Activated CD8-positive, alpha-beta memory T cell treated with anti-CD3 and anti-CD28 coated beads, Interleukin-2, amount 10 ng/mL, durations not matched to agents 7 days and 5 days (primary cell): ENCODE data around the gene AOPEP. TPM values are rescaled to one million over a fixed set of nuclear protein-coding genes. Genes with fewer than 3 reads are reported as not detected.

Experiments
- ATAC-seq: fragments of 150-1000 bp; cut with Tn5 transposase; one replicate; pipeline ENCODE4 v1.10.0; 2021; ENCODE audit warnings: moderate library complexity
- CTCF ChIA-PET: fragments of 350-600 bp; sonication (Branson Sonifier 250); formaldehyde crosslinking; loops from one replicate; lab custom pipeline; 2021; ENCODE audit warnings: antibody characterized with exemption; lab: Charles Lee
- DNase-seq: peaks from one replicate; pipeline ENCODE4 v3.0.0-alpha.2; 2020
- H3K27ac Mint-ChIP-seq: one replicate; pipeline ENCODE4 v1.8.0; 2021; ENCODE audit warnings: mild to moderate bottlenecking, mixed read lengths
- H3K27me3 Mint-ChIP-seq: one replicate; pipeline ENCODE4 v1.8.0; 2021; ENCODE audit warnings: mixed read lengths
- H3K36me3 Mint-ChIP-seq: one replicate; pipeline ENCODE4 v1.8.0; 2021; ENCODE audit warnings: mild to moderate bottlenecking, mixed read lengths
- H3K4me1 Mint-ChIP-seq: one replicate; pipeline ENCODE4 v1.8.0; 2021; ENCODE audit warnings: mixed read lengths
- H3K4me3 Mint-ChIP-seq: one replicate; pipeline ENCODE4 v1.8.0; 2021; ENCODE audit warnings: mild to moderate bottlenecking, moderate library complexity, mixed read lengths
- H3K9me3 Mint-ChIP-seq: one replicate; pipeline ENCODE4 v1.8.0; 2022; ENCODE audit warnings: low read depth, mixed read lengths
- total RNA-seq, 2 experiments: library from RNA; stranded (reverse); gene quantifications; one replicate each; pipeline ENCODE4 v1.2.3, GENCODE V29; 2021

The AOPEP gene
- total RNA-seq, 2 experiments from 2014 or later = 9.8 to 13.7 TPM

DNA sequence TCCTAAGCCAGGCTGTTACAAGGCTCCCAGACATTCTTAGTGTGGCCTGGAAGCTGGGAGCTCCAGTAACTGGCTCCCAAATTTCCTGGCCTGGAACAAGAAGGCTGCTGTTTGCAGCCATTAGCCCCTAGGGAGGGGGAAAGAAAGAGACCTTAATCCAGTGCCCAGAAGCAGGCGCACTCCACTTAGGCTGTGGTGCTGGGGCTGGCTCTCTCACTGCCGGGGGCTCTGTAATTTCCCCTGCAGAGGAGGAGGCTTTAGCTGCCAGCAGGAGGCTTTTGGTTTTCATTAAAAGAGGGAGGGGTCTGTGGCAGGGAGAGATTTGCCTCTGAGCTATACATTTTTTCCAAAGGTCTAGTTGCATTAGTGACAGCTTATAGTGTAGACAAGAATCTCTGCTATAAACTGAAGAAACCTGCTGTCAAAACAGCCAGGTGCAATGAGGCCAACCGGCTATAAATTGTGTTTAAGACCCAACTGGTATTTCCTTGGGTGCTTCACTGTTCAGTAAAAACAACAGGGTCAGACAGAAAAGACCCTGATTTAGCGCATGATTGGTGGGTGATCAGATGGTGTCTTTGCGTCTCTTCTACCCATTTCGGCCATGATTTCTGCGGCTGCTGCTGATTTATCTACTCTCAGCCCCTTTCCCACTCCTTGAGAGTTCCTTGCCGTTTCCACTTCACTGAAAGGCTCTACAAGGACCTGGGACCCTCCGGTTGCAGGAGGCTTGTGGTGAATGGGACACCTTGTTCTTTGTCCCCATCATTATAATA lies 254.6 kb downstream of the AOPEP start:
- no peaks in the 10 kb centered on the region for H3K9me3 Mint-ChIP-seq
- no peak overlapping the region for H3K27ac Mint-ChIP-seq
- CTCF ChIA-PET = interaction anchor here (0.8 kb wide), 1 partner anchor 180 kb away, joined by 3 read pairs; no protein-coding TSS in a partner anchor
- no peak for ATAC-seq
- no peak overlapping the region for H3K4me3 Mint-ChIP-seq
- H3K27me3 Mint-ChIP-seq = peaks cover 5% of the 10 kb centered on the region
- DNase-seq = no peak
- peaks cover 6% of the 10 kb centered on the region for H3K4me1 Mint-ChIP-seq
- H3K36me3 Mint-ChIP-seq = no peaks in the 10 kb centered on the region

GRCh38 chr9:94981723-94982090 lies 255.2 kb downstream of the AOPEP start:
- Mint-ChIP-seq H3K36me3 (no peaks in the 10 kb centered on the region), H3K4me3 (no peak overlapping the region), H3K27ac (no peak overlapping the region), H3K9me3 (no peaks in the 10 kb centered on the region), H3K27me3 (peaks cover 5% of the 10 kb centered on the region), H3K4me1 (peaks cover 6% of the 10 kb centered on the region)
- no peak for DNase-seq
- ATAC-seq = no peak
- CTCF ChIA-PET = no interaction called here

DNA sequence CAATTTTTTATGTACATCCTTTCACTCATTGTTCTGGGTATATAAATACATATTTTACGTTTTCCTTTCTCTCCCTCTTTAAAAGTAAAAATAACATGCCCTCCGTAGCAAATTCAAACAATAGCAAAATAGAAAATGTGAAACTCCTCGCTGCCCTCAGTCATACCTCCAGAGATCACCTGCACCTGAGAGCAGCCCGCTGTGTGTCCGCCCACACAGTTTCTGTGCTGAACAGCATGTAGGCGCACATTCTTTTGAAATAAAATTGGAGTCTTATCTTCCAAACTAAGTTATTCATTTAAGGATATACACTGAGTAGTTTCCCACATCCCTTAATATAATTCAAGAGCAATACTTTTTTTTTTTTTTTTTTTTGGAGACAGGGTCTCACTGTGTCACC lies 255.7 kb downstream of the AOPEP start:
- Mint-ChIP-seq H3K27ac (no peak overlapping the region), H3K4me1 (peaks cover 6% of the 10 kb centered on the region), H3K9me3 (no peaks in the 10 kb centered on the region), H3K27me3 (peaks cover 8% of the 10 kb centered on the region), H3K36me3 (no peaks in the 10 kb centered on the region), H3K4me3 (no peak overlapping the region)
- CTCF ChIA-PET = no interaction called here
- ATAC-seq (no peak), DNase-seq (no peak)

GRCh38 chr9:94983552-94983951 lies 257.1 kb downstream of the AOPEP start:
- no peak overlapping the region for H3K27ac Mint-ChIP-seq
- CTCF ChIA-PET = interaction anchor here (1.0 kb wide), 1 partner anchor 8 kb away, joined by 4 read pairs; no protein-coding TSS in a partner anchor
- no peak overlapping the region for H3K4me3 Mint-ChIP-seq
- H3K4me1 Mint-ChIP-seq = peaks cover 6% of the 10 kb centered on the region
- H3K36me3 Mint-ChIP-seq = no peaks in the 10 kb centered on the region
- peaks cover 11% of the 10 kb centered on the region for H3K27me3 Mint-ChIP-seq
- DNase-seq (no peak), ATAC-seq (no peak)
- H3K9me3 Mint-ChIP-seq = no peaks in the 10 kb centered on the region

DNA sequence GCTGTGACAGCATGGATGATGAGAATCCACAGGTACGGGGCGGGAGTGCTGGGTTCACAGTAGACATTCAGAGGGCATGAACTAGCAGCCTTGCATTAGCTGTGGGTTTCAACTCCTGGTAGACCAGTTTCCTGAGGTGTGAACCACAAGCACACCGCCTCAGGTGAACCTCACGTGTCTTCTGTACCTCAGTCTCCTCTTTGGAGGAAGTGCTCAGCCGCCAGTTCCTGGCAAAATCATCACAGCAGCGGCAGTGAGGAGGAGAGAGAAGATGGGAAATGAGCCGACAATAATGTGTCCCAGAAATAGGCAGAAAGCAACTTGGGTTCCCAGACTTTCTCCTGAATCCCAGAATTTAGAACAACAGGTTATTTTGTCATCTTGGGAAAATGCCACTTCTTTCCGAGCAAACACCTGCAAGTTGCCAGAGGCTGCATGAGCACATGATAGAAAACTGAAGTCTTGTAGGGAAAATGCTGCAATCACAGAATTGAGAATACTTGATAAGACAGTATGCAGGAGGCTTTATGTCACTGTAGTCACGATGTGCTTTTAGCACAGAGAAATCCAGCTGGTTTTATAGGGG lies 258.5 kb downstream of the AOPEP start:
- peak; percentile 43 for DNase-seq

GRCh38 chr9:94985649-94986048 lies 259.1 kb downstream of the AOPEP start:
- CTCF ChIA-PET = no interaction called here
- H3K36me3 Mint-ChIP-seq = no peaks in the 10 kb centered on the region
- H3K4me1 Mint-ChIP-seq = peaks cover 6% of the 10 kb centered on the region
- no peak overlapping the region for H3K4me3 Mint-ChIP-seq
- DNase-seq (no peak), ATAC-seq (no peak)
- H3K27ac Mint-ChIP-seq = no peak overlapping the region
- H3K9me3 Mint-ChIP-seq = no peaks in the 10 kb centered on the region
- peaks cover 11% of the 10 kb centered on the region for H3K27me3 Mint-ChIP-seq

More for the DNA sequence above, 258.5 kb downstream of the AOPEP start:
- no peak overlapping the region for H3K4me3 Mint-ChIP-seq
- peaks cover 11% of the 10 kb centered on the region for H3K27me3 Mint-ChIP-seq
- ATAC-seq = no peak
- CTCF ChIA-PET = no interaction called here
- H3K4me1 Mint-ChIP-seq = peaks cover 6% of the 10 kb centered on the region
- H3K27ac Mint-ChIP-seq = no peak overlapping the region
- H3K36me3 Mint-ChIP-seq = no peaks in the 10 kb centered on the region
- H3K9me3 Mint-ChIP-seq = no peaks in the 10 kb centered on the region

DNA sequence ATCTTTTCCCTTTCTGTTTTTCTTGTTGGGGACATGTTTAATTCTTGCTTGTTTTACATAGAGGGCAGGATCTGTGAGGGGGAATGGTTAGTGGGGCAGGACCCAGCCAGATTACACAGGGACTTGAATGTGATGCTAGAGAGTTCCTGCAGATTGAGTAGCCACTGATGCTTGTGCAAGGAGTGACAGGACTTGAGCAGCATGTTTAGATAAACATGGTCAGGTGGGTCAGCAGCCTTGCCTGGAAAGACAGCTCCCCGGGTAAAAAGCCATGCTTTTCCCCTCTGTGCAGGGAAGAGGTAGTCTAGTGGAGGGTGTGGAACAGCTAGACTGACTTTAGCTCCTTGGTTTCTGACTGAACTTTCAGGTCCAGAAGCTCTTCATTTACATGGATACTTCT lies 261.2 kb downstream of the AOPEP start:
- Mint-ChIP-seq H3K4me1 (peaks cover 6% of the 10 kb centered on the region), H3K36me3 (no peaks in the 10 kb centered on the region), H3K27ac (no peak overlapping the region), H3K27me3 (peaks cover 11% of the 10 kb centered on the region), H3K9me3 (no peaks in the 10 kb centered on the region), H3K4me3 (no peak overlapping the region)
- CTCF ChIA-PET = no interaction called here
- no peak for ATAC-seq
- no peak for DNase-seq

- H3K27me3 Mint-ChIP-seq = peaks cover 5% of the 10 kb centered on the region
- no peaks in the 10 kb centered on the region for H3K4me1 Mint-ChIP-seq
- DNase-seq (no peak), ATAC-seq (no peak)
- no peaks in the 10 kb centered on the region for H3K36me3 Mint-ChIP-seq
- H3K4me3 Mint-ChIP-seq = no peak overlapping the region
- H3K9me3 Mint-ChIP-seq = no peaks in the 10 kb centered on the region
- no peak overlapping the region for H3K27ac Mint-ChIP-seq
- CTCF ChIA-PET = interaction anchor here (1.5 kb wide), 1 partner anchor 8 kb away, joined by 4 read pairs; no protein-coding TSS in a partner anchor
These were observed 264.5 kb downstream of the AOPEP start for GRCh38 chr9:94990897-94991561.

GRCh38 chr9:94991961-94992907 lies 265.7 kb downstream of the AOPEP start:
- H3K27ac Mint-ChIP-seq = no peak overlapping the region
- DNase-seq = no peak
- CTCF ChIA-PET = interaction anchor here (1.5 kb wide), 1 partner anchor 9 kb away, joined by 4 read pairs; no protein-coding TSS in a partner anchor
- no peaks in the 10 kb centered on the region for H3K4me1 Mint-ChIP-seq
- no peak overlapping the region for H3K4me3 Mint-ChIP-seq
- no peaks in the 10 kb centered on the region for H3K36me3 Mint-ChIP-seq
- peaks cover 3% of the 10 kb centered on the region for H3K27me3 Mint-ChIP-seq
- ATAC-seq = no peak
- H3K9me3 Mint-ChIP-seq = no peaks in the 10 kb centered on the region

DNA sequence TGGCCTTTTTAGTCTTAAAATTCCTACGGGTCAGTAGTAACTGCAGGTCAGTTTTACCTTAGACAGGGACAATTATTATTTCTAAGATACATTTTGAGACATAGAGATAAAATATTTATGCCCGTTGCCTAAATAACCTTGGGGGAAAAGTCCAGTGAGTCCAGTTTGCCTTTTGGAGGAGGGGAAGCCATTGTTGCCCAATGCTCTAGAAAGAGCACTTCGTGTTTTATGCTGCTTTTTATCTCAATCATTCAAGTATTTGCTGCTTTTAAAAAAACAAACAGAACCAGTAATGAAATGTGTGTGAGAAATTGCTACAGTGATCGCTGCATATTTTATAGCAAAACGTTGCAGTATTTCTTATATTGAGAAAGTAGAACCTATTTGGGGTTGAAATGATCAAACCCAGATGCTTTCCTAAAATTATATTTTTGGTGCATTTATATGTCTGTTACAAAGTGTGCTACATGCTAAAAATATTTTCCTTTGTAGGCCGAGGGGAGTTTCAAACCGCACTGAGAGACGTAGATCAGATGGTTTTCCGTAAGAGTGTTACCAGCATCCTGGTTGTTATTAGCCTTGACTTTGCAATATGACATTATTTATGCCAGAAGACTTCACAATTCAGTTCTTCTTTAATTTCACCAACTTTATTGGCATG lies 266.8 kb downstream of the AOPEP start:
- no peaks in the 10 kb centered on the region for H3K4me1 Mint-ChIP-seq
- no peaks in the 10 kb centered on the region for H3K9me3 Mint-ChIP-seq
- DNase-seq (no peak), ATAC-seq (no peak)
- peaks cover 3% of the 10 kb centered on the region for H3K27me3 Mint-ChIP-seq
- no peaks in the 10 kb centered on the region for H3K36me3 Mint-ChIP-seq
- no peak overlapping the region for H3K4me3 Mint-ChIP-seq
- H3K27ac Mint-ChIP-seq = no peak overlapping the region
- CTCF ChIA-PET = no interaction called here

GRCh38 chr9:94993821-94994165 lies 267.3 kb downstream of the AOPEP start:
- ATAC-seq (no peak), DNase-seq (no peak)
- no peaks in the 10 kb centered on the region for H3K36me3 Mint-ChIP-seq
- H3K4me1 Mint-ChIP-seq = no peaks in the 10 kb centered on the region
- CTCF ChIA-PET = no interaction called here
- H3K27ac Mint-ChIP-seq = no peak overlapping the region
- H3K27me3 Mint-ChIP-seq = peaks cover 4% of the 10 kb centered on the region
- H3K4me3 Mint-ChIP-seq = no peak overlapping the region
- H3K9me3 Mint-ChIP-seq = no peaks in the 10 kb centered on the region

- Mint-ChIP-seq H3K27me3 (peaks cover 15% of the 10 kb centered on the region), H3K4me3 (no peak overlapping the region), H3K27ac (no peak overlapping the region), H3K9me3 (no peaks in the 10 kb centered on the region), H3K36me3 (no peaks in the 10 kb centered on the region), H3K4me1 (no peaks in the 10 kb centered on the region)
- CTCF ChIA-PET = no interaction called here
- DNase-seq (no peak), ATAC-seq (no peak)
These were observed 268.7 kb downstream of the AOPEP start for GRCh38 chr9:94995048-94995693.
